GM08714 (cell line): ENCODE measurements around the gene CLCN3.
A peak's percentile ranks its signal among the peaks of the same experiment; 100 is the strongest.
"Not testable (repeated sequence)": the region's sequence is repeated elsewhere in the genome, so short reads cannot be mapped to it uniquely, and the experiment has no call there.

Experiments used
- H3K4me3 ChIP-seq: fragments of 200-500 bp; sonication (Bioruptor generic); 2 replicates; pipeline ENCODE4 v1.5.1; 2014; ENCODE audit warnings: mild to moderate bottlenecking, low read length, inconsistent platforms
- ZNF274 ChIP-seq: IDR thresholded peaks from 2 replicates; pipeline ENCODE4 v1.6.1; 2012; ENCODE audit warnings: mild to moderate bottlenecking, low read depth, low read length

The CLCN3 gene

DNA sequence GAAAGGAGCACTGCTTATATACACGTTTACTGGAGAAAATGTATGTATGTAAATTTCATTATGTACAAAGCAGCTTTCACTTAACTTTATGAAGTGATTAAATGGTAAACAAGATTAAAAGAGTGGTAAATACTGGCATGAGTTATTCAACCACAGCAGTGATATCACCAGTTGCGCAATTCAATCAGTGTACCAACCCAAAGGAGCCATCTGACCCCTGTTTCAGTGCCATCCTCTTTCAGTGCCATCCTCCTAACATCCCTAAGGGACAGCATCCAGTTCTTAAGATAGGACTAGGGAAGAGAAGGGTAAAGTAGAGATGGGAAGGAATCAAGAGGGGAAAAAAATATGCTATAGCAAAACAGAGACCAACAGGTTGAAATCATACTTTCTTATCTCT, 121.2 kb downstream of the CLCN3 start:
- no peak for TF ChIP-seq ZNF274
- no peak overlapping the region for H3K4me3 ChIP-seq

DNA sequence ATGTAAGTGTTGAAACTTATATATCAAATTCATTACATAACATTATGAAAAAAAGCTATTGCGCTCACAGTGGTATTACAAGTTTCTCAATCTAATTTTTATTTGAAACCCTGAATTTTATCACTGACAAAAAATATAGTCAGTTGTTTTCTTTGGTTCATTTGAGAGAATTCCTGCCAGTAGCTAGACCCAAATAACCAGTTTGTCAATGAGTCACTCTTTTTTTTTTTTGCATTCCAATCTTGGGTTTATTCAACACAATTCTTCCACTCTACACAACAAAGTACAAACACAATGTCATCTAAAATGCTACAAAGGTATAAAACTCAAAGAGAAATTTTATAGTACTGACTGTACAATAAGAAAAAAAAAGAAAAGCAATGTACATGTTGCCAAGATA, 124.2 kb downstream of the CLCN3 start:
- no peak for TF ChIP-seq ZNF274
- H3K4me3 ChIP-seq = no peak overlapping the region

DNA sequence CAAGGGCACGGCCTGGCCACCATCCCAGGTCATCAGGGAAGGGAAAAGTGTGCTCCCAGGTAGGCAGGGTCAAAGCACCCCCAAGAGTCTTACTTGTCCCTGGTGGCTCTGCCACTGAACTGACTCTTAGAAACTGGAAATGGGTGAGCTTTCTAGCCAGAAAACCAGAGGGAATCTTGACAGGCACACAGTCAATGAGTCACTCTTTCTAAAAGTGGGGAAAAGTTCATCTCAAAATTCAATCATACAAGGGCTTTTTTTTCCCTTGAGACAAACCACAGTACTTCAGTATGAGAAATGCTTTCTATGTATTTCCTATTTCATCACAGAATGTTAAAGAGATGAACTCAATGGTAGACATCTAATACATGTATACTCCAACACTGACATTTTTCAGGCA, 124.9 kb downstream of the CLCN3 start:
- no peak overlapping the region for H3K4me3 ChIP-seq
- no peak for TF ChIP-seq ZNF274

DNA sequence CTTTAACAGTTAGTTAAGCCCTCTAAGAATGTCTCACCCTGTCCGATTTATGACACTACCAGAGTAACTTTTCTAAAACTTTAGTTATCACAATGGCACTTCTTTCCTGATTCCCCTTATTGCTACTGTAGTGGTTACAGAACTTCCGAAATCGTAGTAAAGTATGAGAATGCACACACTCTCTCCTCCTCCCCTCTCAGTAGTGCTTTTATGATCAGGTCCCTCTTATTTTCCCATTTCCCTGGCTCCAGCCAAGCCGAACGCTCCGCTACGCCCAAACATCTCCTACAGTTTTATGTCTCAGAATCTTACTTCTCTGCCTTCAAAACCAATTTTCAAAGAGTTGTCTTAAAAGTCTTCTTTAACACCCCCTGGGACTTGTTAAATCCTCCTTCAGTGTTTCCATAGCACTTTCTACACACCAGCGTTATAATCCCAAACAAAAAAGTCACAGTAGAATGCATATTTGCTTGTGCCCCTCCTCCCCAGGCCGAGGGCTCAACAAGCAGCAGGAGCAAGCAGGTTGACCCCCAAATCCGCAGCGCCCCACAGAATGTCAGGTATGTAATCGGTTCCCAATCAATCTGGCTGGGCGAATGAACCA, 136.7 kb downstream of the CLCN3 start:
- H3K4me3 ChIP-seq = peak overlapping the region; percentile 72
- no peak for TF ChIP-seq ZNF274

DNA sequence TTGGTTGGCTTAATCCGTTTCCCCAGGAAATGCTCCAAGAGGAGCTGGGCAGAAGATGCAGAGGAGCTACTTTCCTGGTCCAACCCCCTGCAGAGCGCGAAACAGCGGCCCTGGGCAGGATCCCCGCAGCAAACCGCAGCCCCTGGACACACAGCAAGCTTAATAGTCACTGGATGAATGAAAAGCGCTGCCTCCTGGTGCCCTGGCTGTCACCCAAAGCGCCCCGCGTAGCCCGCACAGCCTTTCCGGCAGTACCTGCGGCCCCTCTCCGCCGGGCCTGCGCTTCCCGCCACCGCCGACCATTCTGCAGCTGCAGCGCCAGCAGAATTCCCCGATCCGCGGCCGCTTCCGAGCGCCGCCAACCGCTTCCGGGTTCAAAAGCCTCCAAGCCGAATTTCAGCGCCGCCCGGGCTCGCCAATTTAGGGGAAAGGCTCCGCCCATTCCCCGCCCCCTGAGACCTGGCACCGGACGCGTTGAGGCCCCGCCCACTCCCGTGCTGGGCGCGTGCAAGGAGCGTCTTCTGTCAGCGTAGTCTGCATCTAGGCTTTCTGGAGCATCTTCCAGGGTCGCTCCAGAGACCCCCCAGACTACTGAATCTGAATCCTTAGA, 137.3 kb downstream of the CLCN3 start, which contains the start of gene HPF1:
Gene HPF1 (minus strand): TSS at position 370 of the 610 bp plus-strand sequence. CDS start 67 bp downstream, at position 303.
- TF ChIP-seq ZNF274 = no peak
- H3K4me3 ChIP-seq = peak within 1 kb of the TSS; percentile 72

DNA sequence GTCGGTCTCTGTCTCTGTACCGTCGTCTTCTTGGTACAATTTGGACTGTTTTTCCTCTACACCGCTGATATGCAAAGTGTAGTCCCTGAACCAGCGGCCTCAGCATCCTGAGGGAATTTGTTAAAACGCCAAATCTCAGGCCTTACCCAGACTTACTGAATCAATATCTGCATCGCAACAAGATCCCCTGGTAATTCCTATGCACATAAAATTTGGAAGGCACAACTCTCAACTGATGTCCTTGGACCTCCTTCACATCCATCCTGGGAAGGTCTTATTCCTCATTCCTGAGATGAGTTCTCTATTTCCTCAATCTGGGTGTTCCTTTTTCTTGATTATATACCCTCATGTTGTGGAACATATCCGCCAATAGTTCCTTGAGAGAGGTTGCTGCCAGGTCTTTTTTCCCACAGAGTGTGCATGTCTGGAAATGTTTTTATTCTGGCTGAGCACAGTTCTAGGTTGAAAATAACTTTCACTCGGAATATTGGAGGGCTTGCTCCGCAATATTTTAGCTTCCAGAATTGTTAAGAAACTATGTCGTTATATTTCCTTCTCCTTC, 138.1 kb downstream of the CLCN3 start:
- peak overlapping the region; percentile 7; the same call in 1 of the 2 replicates for H3K4me3 ChIP-seq
- no peak for TF ChIP-seq ZNF274

DNA sequence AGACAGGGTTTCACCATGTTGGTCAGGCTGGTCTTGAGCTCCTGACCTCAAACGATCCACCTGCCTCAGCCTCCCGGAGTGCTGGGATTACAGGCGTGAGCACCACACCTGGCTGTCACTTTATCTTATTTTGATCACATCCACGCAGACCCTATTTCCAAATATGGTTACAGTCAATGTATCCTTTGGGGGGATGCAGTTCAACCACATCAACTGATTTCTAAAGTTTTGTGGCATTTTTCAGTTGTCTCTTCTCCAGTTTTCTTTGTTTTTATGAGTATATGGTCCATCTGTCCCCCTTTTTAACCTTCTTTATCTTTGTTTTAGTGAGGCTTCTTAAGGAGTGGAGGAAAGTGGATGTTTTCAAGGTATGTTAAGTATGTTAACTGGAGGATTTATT, 141.5 kb downstream of the CLCN3 start:
- no peak overlapping the region for H3K4me3 ChIP-seq
- no peak for TF ChIP-seq ZNF274

DNA sequence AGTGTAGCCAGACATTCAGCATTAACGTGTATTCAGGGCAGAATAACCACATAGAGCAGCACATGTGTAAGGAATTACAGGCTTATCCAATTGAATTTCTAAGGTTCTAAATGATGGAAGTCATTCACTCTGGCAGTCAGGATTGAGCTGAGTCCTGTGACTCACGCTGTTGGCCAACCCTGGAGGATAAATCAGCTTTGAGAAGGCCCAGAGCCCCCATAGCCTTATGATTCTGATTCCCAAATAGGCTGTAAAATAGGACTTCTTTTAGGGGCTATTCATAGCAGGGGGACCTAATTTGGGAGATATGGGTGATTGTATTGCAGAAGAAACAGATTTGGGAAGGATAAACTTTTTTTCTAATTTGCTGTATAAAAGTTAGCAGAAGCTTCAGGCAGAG, 145.5 kb downstream of the CLCN3 start:
- no peak overlapping the region for H3K4me3 ChIP-seq
- TF ChIP-seq ZNF274 = no peak

DNA sequence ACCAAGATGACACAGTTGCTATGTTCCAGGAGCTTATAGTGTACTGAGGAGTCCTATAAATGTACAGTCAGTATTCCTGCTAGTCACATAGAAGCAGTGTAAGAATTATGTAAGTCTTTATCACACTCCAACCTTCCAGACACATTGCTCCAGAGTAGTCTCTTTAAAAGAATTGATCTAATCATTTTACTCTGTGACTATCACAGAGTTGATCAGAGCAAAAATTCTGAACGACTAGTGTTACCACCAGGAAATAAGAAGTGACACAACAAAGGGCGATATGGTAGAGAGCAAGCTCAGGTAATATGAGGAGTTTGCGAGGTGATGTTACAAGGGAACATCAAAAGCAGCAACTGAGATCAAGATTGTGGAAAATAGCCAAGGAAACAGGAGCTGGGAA, 146.4 kb downstream of the CLCN3 start:
- TF ChIP-seq ZNF274 = no peak

DNA sequence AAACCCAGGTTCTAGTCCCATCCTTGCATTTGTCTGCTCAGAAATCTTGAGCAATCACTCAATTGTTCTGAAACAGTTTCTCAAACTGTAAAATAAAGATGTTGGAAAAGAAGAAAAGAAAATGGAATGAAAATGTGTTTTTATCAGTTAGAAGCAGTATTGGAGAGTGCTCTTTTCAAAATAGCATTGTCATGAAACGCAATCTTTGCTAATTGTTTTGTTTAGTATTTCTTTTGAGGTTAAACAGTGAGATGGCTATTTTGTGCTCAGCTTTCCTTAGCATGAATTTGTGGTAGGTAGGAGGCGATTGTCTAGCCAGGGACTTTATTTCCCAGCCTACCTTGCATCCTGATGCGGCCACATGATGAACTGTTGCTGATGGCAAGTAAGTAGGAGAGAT, 148.0 kb downstream of the CLCN3 start:
- TF ChIP-seq ZNF274 = no peak

More for the DNA sequence above, 146.4 kb downstream of the CLCN3 start:
- H3K4me3 ChIP-seq = no peak overlapping the region

DNA sequence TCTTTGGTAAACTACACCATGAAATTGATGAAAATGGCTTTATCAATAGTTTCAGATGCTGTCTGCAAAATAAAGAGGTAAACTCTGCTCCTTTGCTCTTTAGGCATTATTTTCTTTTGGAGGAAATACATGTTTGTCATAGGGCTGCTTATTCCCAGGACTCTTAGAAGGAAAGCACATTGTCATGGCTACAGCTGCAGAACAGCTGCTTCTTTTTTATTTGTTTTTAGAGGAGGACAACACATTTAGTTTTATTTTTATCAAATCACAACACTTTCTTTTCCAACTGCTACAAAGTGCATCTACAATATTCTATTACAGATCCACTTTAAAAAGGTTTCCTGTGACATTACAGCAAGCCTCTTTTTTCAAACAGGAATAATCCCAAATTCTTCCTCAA, 150.0 kb downstream of the CLCN3 start:
- H3K4me3 ChIP-seq = no peak overlapping the region
- no peak for TF ChIP-seq ZNF274

More for the DNA sequence above, 148.0 kb downstream of the CLCN3 start:
- H3K4me3 ChIP-seq = no peak overlapping the region

DNA sequence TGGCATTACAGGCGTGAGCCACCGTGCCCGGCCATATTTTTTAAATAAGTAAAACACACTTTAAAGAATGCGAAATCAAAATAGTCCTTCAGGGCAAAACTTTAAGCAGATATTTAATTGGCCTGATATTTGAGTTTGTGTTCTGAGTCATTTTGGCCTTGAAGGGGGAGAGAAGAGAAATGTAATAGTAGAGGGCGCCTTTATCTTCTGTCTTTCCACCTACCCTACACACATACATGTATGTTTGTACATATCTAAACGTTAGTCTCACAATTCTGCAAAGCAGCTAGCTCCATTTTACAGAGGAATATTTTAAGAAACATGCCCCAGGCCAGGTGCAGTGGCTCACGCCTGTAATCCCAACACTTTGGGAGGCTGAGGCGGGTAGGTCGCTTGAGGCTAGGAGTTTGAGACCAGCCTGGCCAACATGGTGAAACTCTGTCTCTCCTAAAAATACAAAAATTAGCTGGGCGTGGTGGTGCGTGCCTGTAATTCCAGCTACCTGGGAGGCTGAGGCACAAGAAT, 151.2 kb downstream of the CLCN3 start:
- H3K4me3 ChIP-seq = not testable (repeated sequence)
